Activated T-helper 17 cell treated with anti-CD3 and anti-CD28 coated beads, Interleukin-2, amount 50 U/mL, for 72 hours (primary cell): Measurements from ENCODE around the gene SOHLH1. TPM values are rescaled to one million over a fixed set of nuclear protein-coding genes. Genes with fewer than 3 reads are reported as not detected.
"Not testable (repeated sequence)": the region's sequence is repeated elsewhere in the genome, so short reads cannot be mapped to it uniquely, and the experiment has no call there.

Source experiments
- ATAC-seq: fragments of 150-1000 bp; cut with Tn5 transposase; replicated peaks from 2 replicates; pipeline ENCODE4 v1.10.0; 2021; ENCODE audit warnings: mild to moderate bottlenecking, moderate library complexity
- H3K27ac Mint-ChIP-seq: one replicate; pipeline ENCODE4 v1.8.0; 2022; ENCODE audit warnings: mixed read lengths
- H3K27me3 Mint-ChIP-seq: one replicate; pipeline ENCODE4 v1.8.0; 2022; ENCODE audit warnings: mixed read lengths
- H3K36me3 Mint-ChIP-seq: one replicate; pipeline ENCODE4 v1.8.0; 2022; ENCODE audit warnings: low read depth, mild to moderate bottlenecking, mixed read lengths
- H3K4me1 Mint-ChIP-seq: one replicate; pipeline ENCODE4 v1.8.0; 2022; ENCODE audit warnings: mixed read lengths
- H3K4me3 Mint-ChIP-seq: one replicate; pipeline ENCODE4 v1.8.0; 2022; ENCODE audit warnings: mild to moderate bottlenecking, mixed read lengths
- H3K9me3 Mint-ChIP-seq: one replicate; pipeline ENCODE4 v1.8.0; 2022; ENCODE audit warnings: mixed read lengths
- total RNA-seq, 2 donors: library from RNA; stranded (reverse); gene quantifications; one replicate each; pipeline ENCODE4 v1.2.3, GENCODE V29; 2022

SOHLH1 gene
- total RNA-seq, 2 donors from 2014 or later: not detected

DNA sequence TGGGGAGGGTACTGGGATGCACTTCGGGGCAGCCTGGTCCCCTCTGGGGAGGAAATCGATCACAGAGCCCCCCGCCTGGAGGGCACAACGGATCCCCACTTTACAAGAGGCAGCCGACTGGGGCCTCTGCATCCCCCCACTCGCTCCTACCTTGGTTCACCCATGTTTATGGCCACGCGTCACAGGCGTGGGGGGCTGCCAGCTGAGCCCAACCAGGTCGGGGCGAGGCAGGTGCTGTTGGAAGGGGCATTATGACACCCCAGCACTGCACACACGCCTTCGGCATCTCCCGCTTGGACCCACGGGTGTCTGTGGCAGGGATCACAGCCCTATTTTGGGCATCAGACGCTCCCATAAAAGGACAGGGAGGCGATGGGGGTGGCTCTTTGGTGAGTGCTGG, 14.6 kb downstream of the SOHLH1 start:
- H3K27ac Mint-ChIP-seq: no peak overlapping the region
- no peaks in the 10 kb centered on the region for H3K9me3 Mint-ChIP-seq
- H3K4me3 Mint-ChIP-seq: no peak overlapping the region
- no peaks in the 10 kb centered on the region for H3K4me1 Mint-ChIP-seq
- peaks cover 8% of the 10 kb centered on the region for H3K27me3 Mint-ChIP-seq
- ATAC-seq: no peak
- H3K36me3 Mint-ChIP-seq: no peaks in the 10 kb centered on the region

DNA sequence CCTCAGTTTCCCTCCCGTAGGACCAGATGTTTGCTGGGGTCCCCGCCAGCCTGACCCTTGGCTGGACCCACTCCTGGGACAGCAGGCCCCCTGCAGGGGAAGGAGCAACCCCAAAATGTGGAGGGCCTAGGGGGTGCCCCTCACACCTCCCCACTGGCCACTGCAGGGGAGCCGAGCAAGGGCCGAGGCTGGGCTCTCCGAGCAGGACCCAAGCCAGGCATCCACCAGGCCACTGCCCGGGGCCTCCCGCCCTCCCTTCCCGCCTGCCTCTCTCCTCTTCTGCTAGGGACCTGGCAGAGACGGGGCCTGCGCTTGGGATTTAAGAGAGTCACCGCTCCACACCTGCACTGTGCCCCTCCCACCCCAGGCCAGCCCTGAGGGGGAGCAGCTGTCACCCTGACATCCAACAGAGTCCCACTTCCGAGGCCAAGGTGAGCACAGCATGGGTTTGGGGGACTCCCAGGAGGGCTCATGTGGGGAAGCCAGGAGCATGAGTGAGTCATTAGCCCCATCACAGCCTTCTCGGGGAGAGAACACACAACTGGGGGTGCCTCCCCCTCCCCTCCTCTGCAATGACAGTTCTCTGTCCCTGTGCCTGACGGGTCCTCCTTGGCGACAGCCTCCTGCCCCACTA, 15.8 kb downstream of the SOHLH1 start:
- Mint-ChIP-seq H3K4me1 (no peaks in the 10 kb centered on the region), H3K36me3 (no peaks in the 10 kb centered on the region), H3K27ac (no peak overlapping the region), H3K27me3 (peaks cover 8% of the 10 kb centered on the region), H3K9me3 (no peaks in the 10 kb centered on the region), H3K4me3 (no peak overlapping the region)
- ATAC-seq: no peak

DNA sequence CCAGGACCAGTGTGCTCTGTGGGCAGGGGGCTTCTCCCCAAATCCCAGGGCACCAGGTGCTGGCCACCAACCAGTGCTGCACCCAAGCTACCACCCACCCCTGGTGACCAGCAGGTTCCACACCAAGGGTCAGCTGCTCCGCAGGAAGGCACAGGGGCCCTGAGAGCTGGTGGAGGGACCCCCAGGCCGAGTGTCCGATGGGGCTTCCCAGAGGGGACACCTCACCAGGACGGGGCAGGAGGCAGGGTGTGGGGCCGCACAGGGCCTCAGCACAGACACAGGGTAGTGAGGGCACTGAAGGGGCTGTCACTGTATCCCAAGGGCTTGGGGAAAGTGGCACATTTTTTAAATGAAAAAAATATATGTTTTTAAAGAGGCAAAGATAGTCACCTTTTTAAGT, 18.1 kb downstream of the SOHLH1 start:
- no peak for ATAC-seq
- H3K4me3 Mint-ChIP-seq: no peak overlapping the region
- H3K27ac Mint-ChIP-seq: no peak overlapping the region
- H3K27me3 Mint-ChIP-seq: peaks cover 8% of the 10 kb centered on the region
- H3K4me1 Mint-ChIP-seq: no peaks in the 10 kb centered on the region
- H3K36me3 Mint-ChIP-seq: no peaks in the 10 kb centered on the region
- no peaks in the 10 kb centered on the region for H3K9me3 Mint-ChIP-seq

DNA sequence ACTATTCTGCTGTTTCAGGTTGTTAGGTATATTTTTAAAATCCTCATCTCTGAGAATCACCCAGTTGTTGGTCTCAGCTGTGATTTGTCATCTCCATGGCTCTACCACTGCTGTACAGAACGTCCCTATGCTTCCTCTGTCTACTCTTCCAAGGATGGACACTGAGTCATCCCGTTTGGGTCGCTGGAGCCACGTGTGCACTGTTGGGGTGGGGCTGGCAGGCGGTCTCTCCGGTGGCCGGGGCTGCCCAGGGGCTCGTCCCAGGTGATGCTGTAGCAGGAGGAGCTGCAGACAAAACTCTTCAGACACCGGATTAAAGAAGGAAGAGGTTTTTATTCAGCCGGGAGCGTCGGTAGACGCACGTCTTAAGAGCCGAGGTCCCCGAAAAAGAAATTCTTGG, 19.2 kb downstream of the SOHLH1 start:
- Mint-ChIP-seq H3K4me3 (no peak overlapping the region), H3K27me3 (peaks cover 8% of the 10 kb centered on the region), H3K4me1 (no peaks in the 10 kb centered on the region), H3K36me3 (no peaks in the 10 kb centered on the region), H3K9me3 (no peaks in the 10 kb centered on the region), H3K27ac (no peak overlapping the region)
- no peak for ATAC-seq

DNA sequence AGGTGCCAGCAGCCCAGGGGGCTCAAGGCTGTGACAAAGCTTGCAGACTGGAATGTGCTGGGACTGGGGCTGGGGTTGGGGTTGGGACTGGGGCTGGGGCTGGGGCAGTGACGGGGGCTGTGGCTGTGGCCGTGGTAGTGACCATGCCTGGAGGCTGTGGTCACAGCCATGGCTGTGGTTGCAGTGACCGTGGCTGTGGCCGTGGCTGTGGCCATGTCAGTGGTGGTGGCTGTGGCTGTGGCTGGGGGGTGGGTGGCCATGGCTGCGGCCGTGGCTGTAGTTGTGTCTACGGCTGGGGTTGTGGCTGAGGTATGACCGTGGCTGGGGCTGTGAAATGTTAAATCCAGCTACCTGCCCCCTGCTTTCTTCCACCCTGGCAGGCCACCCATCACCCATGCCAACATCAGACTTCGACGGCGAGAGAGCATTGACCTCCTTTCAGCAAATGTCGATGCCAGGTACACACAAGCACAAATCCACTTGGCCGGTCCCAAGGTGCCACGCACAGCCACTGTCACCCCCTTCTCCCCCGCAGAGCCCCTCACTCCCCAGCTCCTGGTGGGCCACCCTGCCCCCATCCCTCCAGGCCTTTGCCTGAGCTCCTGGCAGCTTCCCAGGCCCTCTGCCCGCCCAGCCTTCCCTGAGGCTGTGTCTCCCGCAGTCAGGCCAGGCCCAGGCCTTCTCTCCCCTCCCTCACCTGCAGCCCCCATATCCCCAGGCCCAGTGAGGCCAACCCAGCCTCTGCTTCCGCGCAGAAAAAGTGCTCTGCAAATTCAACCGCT, 20.9 kb downstream of the SOHLH1 start:
- no peak for ATAC-seq
- Mint-ChIP-seq H3K36me3 (no peaks in the 10 kb centered on the region), H3K4me3 (no peak overlapping the region), H3K4me1 (no peaks in the 10 kb centered on the region), H3K27me3 (peaks cover 3% of the 10 kb centered on the region), H3K9me3 (no peaks in the 10 kb centered on the region), H3K27ac (no peak overlapping the region)

DNA sequence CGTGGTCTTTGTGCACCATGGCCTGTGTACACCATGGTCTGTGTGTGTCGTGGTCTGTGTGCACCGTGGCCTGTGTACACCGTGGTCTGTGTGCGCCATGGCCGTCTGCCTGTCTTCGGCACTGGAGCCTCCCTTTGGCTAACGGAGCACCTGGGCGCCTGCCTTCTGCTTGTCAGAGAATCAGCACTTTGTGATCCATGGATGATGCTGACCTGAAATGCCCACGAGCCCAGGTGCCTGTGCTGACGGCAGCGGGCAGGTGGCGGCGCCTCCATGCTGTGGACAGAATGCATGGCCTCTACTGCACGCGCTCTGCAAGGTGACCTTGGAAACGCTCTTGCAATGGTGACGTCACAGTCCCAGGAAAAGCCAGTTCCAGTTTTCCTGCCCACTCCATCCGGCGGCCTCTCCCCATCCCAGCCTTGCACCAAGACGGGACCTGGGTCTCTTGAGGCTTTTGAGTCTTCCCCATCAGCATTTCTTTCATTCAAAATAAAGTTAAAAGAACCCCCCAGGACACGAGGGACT, 21.6 kb downstream of the SOHLH1 start:
- no peak overlapping the region for H3K4me3 Mint-ChIP-seq

DNA sequence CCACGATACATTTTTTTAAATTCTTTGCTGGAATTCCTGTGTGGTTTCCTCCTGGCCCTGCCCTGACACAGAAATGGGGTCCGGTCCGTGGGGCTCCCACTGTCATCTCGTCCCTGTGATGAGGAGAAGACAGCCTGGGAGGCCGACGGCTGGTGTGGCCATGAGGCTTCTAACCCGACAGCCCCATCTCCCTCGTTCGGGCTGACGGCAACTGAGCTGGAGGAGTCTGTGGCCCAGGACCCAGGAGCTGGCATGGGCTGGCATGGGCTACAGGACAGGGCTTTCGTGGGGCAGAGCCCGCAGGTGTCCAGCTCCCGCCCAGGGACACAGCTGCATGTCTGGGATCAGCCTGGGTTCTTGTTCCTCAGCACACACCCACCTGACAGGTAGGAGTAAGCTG, 22.4 kb downstream of the SOHLH1 start:
- Mint-ChIP-seq H3K4me1 (no peaks in the 10 kb centered on the region), H3K4me3 (no peak overlapping the region), H3K36me3 (no peaks in the 10 kb centered on the region), H3K27me3 (no peaks in the 10 kb centered on the region), H3K27ac (no peak overlapping the region), H3K9me3 (no peaks in the 10 kb centered on the region)
- no peak for ATAC-seq

More for the DNA sequence above, 21.6 kb downstream of the SOHLH1 start:
- no peak overlapping the region for H3K27ac Mint-ChIP-seq
- no peaks in the 10 kb centered on the region for H3K36me3 Mint-ChIP-seq
- H3K4me1 Mint-ChIP-seq: no peaks in the 10 kb centered on the region
- H3K27me3 Mint-ChIP-seq: peaks cover 3% of the 10 kb centered on the region
- ATAC-seq: no peak
- H3K9me3 Mint-ChIP-seq: no peaks in the 10 kb centered on the region

DNA sequence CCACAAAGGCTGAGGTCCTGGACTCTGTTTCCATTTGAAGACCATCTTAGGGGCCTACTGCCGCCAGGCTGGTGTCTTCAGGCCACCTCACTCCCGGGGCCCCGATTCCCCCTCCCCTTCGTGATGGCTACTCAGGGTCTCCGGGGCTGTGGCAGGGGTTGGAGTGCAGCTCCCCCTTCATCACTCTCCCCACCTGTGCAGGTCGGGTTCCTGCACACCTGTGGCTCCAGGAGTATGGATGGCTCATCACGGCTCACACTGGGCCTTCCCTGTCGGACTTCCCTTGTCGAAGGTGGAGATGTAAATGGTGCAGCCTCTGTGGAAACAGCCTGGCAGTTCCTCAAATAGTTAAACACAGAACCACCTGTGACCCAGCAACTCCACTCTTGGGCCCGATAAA, 24.3 kb downstream of the SOHLH1 start:
- H3K27me3 Mint-ChIP-seq: no peaks in the 10 kb centered on the region
- no peak overlapping the region for H3K27ac Mint-ChIP-seq
- ATAC-seq: no peak
- no peaks in the 10 kb centered on the region for H3K9me3 Mint-ChIP-seq
- H3K36me3 Mint-ChIP-seq: no peaks in the 10 kb centered on the region
- H3K4me3 Mint-ChIP-seq: no peak overlapping the region
- no peaks in the 10 kb centered on the region for H3K4me1 Mint-ChIP-seq

DNA sequence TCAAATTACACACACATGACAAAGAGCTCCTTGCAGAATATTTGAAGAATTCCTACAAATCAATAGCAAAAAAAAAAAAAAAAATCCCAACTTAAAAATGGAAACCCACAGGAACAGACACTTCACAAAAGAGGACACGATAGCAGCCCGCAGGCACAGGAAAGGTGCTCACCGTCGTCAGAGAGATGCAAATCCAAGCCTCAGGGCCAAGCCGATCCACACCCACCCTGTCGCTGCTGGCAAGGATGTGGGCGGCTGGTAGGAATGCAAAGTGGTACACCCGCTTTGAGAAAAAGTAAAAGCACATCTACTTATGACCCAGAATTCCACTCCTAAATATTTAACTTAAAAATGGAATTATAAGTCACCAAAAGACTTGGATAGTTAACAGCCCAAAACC, 25.3 kb downstream of the SOHLH1 start:
- Mint-ChIP-seq H3K27ac (no peak overlapping the region), H3K4me1 (no peaks in the 10 kb centered on the region), H3K9me3 (no peaks in the 10 kb centered on the region), H3K4me3 (no peak overlapping the region), H3K27me3 (no peaks in the 10 kb centered on the region), H3K36me3 (no peaks in the 10 kb centered on the region)
- no peak for ATAC-seq

DNA sequence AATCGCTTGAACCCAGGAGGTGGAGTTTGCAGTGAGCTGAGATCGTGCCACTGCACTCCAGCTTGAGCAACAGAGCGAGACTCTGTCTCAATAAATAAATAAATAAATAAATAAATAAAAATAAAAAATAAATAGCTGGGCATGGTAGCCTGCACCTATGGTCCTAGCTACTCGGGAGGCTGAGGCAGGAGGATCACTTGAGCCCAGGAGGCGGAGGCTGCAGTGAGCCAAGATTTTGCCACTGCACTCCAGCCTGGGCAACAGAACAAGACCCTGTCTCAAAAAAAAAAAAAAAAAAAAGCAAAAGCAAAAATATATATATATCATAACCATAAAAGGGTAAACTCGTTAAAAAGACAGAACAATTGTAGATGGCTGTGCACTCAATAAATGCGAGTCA, 26.5 kb downstream of the SOHLH1 start:
- not testable (repeated sequence) for ATAC-seq, H3K9me3 Mint-ChIP-seq, H3K36me3 Mint-ChIP-seq, H3K4me1 Mint-ChIP-seq, H3K4me3 Mint-ChIP-seq, H3K27ac Mint-ChIP-seq, H3K27me3 Mint-ChIP-seq

DNA sequence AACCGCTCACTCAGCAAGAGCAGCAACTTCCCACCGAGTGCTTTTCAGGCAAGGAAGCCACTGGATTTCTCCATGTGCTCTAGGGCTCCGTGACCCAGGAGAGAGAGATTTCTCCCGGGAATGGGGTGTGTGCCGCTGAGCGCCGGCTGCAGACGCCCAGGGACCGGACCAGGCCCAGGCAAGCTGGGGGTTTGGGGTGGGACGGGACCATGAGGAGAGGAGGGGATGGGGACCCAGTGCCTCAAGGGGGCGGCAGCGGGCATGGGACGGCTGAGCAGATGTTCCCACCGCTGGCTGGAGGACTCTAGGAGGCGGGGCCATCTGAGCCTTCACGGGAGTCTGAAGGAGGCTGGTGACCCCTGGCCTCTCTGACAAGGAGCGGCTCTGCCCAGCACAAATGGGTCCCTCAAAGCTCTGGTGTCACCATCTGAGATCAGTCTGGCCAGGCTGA, 27.7 kb downstream of the SOHLH1 start:
- ATAC-seq: no peak
- Mint-ChIP-seq H3K9me3 (no peaks in the 10 kb centered on the region), H3K4me3 (no peak overlapping the region)

DNA sequence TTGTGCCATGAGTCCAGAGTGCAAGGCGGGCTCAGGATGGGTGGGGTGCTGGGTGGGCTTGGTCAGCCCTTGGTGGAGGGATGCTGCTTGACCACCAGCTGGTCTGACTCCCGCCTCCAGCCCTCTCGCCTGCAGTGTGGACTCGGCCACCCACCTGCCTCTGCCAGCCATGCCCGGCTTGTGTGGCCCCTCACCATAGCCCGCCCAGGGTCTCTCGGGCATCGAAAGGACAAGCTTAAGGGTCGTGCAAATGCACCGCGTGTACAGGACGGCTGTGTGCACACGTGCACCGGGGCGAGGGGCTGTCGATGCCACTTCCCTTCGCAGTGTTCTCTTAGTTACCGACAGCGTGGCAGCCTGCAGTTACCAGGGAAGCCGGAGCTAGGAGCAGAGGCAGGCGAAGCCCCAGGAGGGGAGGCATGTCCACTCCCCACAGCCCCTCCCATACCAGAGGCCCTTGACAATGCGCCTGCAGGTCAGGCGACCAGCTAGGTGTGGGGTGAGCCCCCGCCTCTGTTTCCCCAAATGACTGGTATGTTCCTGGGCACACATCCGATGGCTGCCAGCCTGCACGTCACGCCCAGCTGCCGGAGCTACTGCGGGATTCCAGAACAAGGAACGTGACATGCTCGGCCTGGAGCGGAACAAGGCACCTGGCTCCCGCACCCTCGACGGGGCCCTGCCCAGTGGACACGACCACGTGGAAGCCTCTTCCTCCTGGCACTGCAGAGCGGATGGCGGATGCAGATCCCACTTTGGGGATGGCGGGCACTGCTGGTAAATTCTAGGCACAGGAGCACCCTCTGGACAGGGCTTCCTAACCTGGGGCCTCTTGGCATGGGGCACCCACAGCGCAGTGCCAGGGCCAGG, 28.3 kb downstream of the SOHLH1 start:
- H3K4me1 Mint-ChIP-seq: no peaks in the 10 kb centered on the region
- H3K4me3 Mint-ChIP-seq: no peak overlapping the region
- no peak for ATAC-seq
- no peaks in the 10 kb centered on the region for H3K9me3 Mint-ChIP-seq
- no peaks in the 10 kb centered on the region for H3K36me3 Mint-ChIP-seq
- no peak overlapping the region for H3K27ac Mint-ChIP-seq
- no peaks in the 10 kb centered on the region for H3K27me3 Mint-ChIP-seq

More for the DNA sequence above, 27.7 kb downstream of the SOHLH1 start:
- no peaks in the 10 kb centered on the region for H3K36me3 Mint-ChIP-seq
- H3K27ac Mint-ChIP-seq: no peak overlapping the region
- H3K27me3 Mint-ChIP-seq: no peaks in the 10 kb centered on the region
- H3K4me1 Mint-ChIP-seq: no peaks in the 10 kb centered on the region

DNA sequence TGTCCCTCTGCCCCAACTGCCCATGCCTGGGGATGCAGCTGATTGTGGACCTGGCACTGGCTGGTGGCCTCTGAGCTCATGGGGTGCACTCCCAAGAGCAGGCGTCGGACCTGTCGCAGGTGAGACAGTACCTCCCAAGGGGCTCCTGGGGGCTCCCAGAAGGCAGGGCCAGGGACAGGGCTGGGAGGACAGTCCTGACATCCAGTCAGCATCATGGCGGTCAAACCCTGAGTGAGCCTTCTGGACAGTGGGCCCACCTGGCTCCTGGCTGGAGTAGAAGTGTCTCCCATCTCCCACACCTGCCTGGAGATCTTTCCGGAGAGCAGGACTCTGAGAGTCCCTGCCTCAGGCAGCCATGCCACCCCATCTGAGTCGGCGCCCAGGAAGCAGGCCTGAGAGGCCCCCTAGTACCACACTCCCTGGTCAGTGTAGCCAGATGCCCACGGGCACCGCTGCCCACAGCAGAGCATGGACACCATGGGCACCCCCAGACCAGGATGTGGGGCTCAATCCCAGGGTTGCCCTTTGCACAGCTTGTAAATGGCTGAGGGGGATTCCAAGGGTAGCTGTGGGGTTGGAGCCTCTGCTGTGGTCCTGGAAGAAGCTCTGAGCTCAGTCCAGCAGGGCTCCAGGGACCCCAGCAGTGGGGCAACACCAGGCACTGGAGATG, 29.5 kb downstream of the SOHLH1 start:
- Mint-ChIP-seq H3K27ac (no peak overlapping the region), H3K36me3 (no peaks in the 10 kb centered on the region), H3K4me3 (no peak overlapping the region), H3K27me3 (no peaks in the 10 kb centered on the region), H3K4me1 (no peaks in the 10 kb centered on the region), H3K9me3 (no peaks in the 10 kb centered on the region)
- no peak for ATAC-seq

DNA sequence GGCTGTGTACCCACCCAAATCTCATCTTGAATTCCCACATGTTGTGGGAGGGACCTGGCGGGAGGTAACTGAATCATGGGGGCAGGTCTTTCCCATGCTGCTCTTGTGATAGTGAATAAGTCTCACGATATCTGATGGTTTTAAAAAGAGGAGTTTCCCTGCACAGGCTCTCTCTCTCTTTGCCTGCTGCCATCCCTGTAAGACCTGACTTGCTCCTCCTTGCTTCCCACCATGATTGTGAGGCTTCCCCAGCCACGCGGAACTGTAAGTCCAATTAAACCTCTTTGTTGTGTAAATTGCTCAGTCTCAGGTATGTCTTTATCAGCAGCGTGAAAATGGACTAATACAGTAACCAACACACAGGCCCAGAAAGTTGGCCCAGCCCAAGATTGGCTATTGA, 30.3 kb downstream of the SOHLH1 start:
- H3K27ac Mint-ChIP-seq, H3K9me3 Mint-ChIP-seq, H3K36me3 Mint-ChIP-seq, H3K27me3 Mint-ChIP-seq, H3K4me1 Mint-ChIP-seq, H3K4me3 Mint-ChIP-seq, ATAC-seq: not testable (repeated sequence)
